ENCODE results near the gene SPDYE1.

SPDYE1 gene

GRCh38 chr7:44052771-44053365 lies 55.2 kb downstream of the SPDYE1 start:
- DNase-seq (ENCODE audit: low read depth, low spot score): no peak
- TF ChIP-seq, protein P1, sequence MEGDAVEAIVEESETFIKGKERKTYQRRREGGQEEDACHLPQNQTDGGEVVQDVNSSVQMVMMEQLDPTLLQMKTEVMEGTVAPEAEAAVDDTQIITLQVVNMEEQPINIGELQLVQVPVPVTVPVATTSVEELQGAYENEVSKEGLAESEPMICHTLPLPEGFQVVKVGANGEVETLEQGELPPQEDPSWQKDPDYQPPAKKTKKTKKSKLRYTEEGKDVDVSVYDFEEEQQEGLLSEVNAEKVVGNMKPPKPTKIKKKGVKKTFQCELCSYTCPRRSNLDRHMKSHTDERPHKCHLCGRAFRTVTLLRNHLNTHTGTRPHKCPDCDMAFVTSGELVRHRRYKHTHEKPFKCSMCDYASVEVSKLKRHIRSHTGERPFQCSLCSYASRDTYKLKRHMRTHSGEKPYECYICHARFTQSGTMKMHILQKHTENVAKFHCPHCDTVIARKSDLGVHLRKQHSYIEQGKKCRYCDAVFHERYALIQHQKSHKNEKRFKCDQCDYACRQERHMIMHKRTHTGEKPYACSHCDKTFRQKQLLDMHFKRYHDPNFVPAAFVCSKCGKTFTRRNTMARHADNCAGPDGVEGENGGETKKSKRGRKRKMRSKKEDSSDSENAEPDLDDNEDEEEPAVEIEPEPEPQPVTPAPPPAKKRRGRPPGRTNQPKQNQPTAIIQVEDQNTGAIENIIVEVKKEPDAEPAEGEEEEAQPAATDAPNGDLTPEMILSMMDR (IDR thresholded peaks at IDR 0.05; ENCODE audit: insufficient read depth, low read length, missing control alignments): no peak
- POLR2A ChIA-PET: no interaction called here
- no peak overlapping the region for H3K4me3 ChIP-seq (ENCODE audit: low read depth, low read length)
- CTCF ChIA-PET: no interaction called here

- ChIA-PET CTCF (no interaction called here), POLR2A (interaction anchor here (1.1 kb wide), 1 partner anchor 9 kb away, joined by 4 read pairs; the partner anchor contains the start of gene PGAM2)
- no peak overlapping the region for H3K4me3 ChIP-seq (ENCODE audit: low read depth, low read length)
- DNase-seq (ENCODE audit: low read depth, low spot score): no peak
- TF ChIP-seq, protein P1 (IDR thresholded peaks at IDR 0.05; ENCODE audit: insufficient read depth, low read length, missing control alignments): no peak
Observed at GRCh38 chr7:44056681-44057080, 59.0 kb downstream of the SPDYE1 start.

- CTCF ChIA-PET: no interaction called here
- DNase-seq (ENCODE audit: low read depth, low spot score): no peak
- no peak overlapping the region for H3K4me3 ChIP-seq (ENCODE audit: low read depth, low read length)
- POLR2A ChIA-PET: interaction anchor here (1.1 kb wide), 1 partner anchor 9 kb away, joined by 4 read pairs; the partner anchor contains the start of gene PGAM2
- TF ChIP-seq, protein P1 (IDR thresholded peaks at IDR 0.05; ENCODE audit: insufficient read depth, low read length, missing control alignments): no peak
Observed at GRCh38 chr7:44057181-44057848, 59.6 kb downstream of the SPDYE1 start.

DNA sequence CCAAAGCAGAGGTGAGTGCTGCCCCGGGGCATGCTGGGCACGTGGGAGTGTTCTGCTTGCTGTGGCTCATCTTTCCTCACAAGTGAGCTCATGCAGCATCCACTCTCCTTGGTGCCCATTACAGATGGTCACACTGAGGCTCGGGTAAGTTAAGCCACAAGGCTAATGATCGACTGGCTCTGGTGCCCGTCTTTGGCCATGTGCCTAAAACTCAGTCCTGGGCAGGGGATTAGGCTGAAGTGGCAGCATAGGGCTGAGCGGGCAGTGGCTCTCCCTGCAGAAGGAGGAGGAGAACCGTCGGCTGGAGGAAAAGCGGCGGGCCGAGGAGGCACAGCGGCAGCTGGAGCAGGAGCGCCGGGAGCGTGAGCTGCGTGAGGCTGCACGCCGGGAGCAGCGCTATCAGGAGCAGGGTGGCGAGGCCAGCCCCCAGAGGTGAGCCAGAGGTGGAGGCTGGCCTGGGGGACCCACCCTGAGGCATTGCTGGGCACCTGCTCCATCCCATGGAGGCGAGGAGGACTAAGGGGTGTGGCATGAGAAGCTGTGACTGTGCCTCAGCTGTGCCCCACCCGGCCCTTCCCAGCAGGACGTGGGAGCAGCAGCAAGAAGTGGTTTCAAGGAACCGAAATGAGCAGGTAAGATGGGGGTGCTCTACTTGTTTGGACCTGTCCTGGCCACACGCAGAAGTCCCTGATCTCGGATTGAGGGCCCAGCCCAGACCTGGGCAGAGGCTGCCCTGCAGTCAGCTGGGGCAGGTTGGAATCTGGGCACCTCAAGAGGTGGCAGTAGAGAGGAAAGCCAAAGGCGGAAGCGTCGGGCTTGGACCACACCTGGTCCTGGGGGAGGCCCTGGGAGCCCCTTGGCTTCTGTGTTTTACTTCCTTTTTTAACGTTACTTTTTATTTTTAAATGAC lies 60.4 kb downstream of the SPDYE1 start:
- CTCF ChIA-PET: no interaction called here
- no peak overlapping the region for H3K4me3 ChIP-seq (ENCODE audit: low read depth, low read length)
- POLR2A ChIA-PET: no interaction called here
- TF ChIP-seq, protein P1 (IDR thresholded peaks at IDR 0.05; ENCODE audit: insufficient read depth, low read length, missing control alignments): no peak
- no peak for DNase-seq (ENCODE audit: low read depth, low spot score)

- DNase-seq (ENCODE audit: low read depth, low spot score): no peak
- no peak overlapping the region for H3K4me3 ChIP-seq (ENCODE audit: low read depth, low read length)
Observed at GRCh38 chr7:44058759-44059218, 61.1 kb downstream of the SPDYE1 start.

More at GRCh38 chr7:44058759-44059218, 61.1 kb downstream of the SPDYE1 start:
- POLR2A ChIA-PET: no interaction called here
- CTCF ChIA-PET: no interaction called here
- TF ChIP-seq, protein P1 (IDR thresholded peaks at IDR 0.05; ENCODE audit: insufficient read depth, low read length, missing control alignments): no peak

Measured in AG04449 (cell line).